Measurements from ENCODE around the gene ZKSCAN1.
A peak's percentile ranks its signal among the peaks of the same experiment; 100 is the strongest.

Gene ZKSCAN1

DNA sequence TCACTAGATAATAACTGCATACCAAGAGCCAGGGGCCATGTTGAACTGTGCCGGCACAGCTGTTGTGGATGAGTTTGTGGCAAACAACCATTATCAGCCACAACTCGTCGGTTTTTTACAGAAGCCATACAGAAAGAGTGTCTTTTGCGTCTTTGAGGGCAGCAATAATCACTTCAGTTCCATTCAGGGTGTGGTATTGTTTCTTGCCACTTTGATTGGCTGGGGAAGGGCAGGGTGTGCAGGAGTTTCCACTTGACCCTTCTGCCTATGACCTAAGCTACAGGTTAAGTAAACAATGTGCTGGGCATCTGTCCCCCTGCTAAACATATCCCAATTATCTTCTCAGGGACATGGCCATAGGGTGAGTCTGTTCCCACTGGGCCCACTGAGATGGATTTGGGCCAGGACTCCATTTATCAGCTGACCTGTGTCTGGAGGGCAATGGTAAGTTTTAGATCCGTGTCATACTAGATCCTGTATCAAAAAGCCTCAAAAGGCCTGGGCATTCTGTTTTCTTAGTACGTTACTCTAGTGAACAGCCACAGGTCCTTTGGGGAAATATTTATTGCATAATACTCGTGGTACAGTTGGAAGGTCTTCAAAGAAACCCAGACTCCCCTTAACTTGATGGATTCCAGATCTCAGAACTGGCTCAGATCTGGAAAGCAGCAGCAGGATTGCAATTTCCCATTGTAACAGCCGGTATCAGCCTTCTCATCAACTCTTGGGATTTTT, 50.2 kb downstream of the ZKSCAN1 start:
- H3K4me3 ChIP-seq (replicated peaks in 1 of 2; ENCODE audit: low read depth in 2 of 2, low read length in 2 of 2): no peak overlapping the region
- peak; percentile 76 to 92 for DNase-seq (ENCODE audit: low read depth in 2 of 2)
- TF ChIP-seq, protein P1, sequence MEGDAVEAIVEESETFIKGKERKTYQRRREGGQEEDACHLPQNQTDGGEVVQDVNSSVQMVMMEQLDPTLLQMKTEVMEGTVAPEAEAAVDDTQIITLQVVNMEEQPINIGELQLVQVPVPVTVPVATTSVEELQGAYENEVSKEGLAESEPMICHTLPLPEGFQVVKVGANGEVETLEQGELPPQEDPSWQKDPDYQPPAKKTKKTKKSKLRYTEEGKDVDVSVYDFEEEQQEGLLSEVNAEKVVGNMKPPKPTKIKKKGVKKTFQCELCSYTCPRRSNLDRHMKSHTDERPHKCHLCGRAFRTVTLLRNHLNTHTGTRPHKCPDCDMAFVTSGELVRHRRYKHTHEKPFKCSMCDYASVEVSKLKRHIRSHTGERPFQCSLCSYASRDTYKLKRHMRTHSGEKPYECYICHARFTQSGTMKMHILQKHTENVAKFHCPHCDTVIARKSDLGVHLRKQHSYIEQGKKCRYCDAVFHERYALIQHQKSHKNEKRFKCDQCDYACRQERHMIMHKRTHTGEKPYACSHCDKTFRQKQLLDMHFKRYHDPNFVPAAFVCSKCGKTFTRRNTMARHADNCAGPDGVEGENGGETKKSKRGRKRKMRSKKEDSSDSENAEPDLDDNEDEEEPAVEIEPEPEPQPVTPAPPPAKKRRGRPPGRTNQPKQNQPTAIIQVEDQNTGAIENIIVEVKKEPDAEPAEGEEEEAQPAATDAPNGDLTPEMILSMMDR (IDR thresholded peaks at IDR 0.05; ENCODE audit: low read depth, low read length): no peak

DNA sequence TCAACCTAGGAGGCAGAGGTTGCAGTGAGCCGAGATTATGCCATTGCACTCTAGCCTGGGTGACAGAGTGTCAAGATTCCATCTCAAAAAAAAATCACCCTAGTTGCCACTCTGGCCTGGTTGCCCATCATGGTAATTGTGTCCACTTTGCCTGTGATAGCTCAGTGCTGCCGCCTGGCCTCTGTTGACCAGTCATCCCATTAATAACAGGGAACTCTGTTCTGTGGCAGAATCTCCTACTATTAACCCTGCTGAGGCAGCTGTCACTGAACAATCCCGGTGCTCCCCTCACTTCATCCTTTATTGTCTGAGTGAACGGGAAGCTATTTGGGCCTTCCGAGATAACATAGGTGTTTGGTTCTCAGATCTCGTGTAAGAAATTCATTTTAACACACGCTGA, 51.6 kb downstream of the ZKSCAN1 start:
- TF ChIP-seq, protein P1 (IDR thresholded peaks at IDR 0.05; ENCODE audit: low read depth, low read length): no peak
- no peak for DNase-seq (ENCODE audit: low read depth in 2 of 2)
- no peak overlapping the region for H3K4me3 ChIP-seq (replicated peaks in 1 of 2; ENCODE audit: low read depth in 2 of 2, low read length in 2 of 2)

DNA sequence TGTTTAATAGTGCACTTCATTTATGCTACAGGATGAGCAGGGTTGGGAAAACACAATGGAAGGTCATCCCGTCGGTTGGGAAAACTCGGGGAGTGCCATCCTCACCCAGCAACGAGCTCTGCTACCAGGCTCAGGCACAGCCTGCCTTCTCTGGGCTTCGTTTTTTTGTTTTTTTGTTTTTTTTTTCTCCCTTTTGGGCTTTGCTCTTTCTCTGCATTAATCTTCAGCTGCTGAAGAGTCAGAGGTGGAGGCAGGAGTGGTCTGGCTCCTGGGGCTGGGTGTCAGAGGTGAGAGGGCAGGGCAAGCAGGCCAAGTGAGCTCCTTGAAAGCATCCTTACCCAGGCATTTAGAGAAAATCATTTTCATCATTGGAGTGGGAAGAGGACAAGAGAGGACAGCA, 54.6 kb downstream of the ZKSCAN1 start:
- H3K4me3 ChIP-seq (replicated peaks in 1 of 2; ENCODE audit: low read depth in 2 of 2, low read length in 2 of 2): no peak overlapping the region
- TF ChIP-seq, protein P1 (IDR thresholded peaks at IDR 0.05; ENCODE audit: low read depth, low read length): no peak
- DNase-seq (ENCODE audit: low read depth in 2 of 2): no peak

DNA sequence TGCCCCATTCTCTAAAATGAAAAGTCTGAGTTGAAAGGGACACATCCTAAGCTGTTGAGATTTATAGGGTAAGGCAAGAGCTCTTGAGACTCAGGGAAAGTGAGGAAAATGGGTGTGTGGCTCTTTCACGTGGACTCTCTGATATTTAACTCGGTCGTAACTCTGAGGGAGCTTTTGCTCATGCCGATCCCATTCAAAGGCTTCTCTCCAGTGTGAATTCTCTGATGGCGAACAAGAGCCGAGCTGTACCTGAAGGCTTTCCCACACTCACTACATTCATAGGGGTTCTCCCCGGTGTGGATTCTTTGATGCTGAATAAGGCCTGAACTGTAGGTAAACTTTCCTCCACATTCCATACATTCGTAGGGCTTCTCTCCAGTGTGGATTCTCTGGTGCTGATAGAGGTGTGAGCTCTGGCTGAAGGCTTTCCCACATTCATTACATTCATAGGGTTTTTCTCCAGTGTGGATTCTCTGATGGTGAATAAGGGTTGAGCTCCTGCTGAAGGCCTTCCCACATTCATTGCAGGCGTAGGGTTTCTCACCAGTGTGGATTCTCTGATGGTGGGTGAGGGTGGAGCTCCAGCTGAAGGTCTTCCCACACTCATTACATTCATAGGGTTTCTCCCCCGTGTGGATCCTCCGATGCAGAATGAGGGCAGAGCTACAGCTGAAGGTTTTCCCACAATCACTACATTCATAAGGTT, 55.8 kb downstream of the ZKSCAN1 start:
- no peak for DNase-seq (ENCODE audit: low read depth in 2 of 2)
- TF ChIP-seq, protein P1 (IDR thresholded peaks at IDR 0.05; ENCODE audit: low read depth, low read length): no peak
- no peak overlapping the region for H3K4me3 ChIP-seq (replicated peaks in 1 of 2; ENCODE audit: low read depth in 2 of 2, low read length in 2 of 2)

DNA sequence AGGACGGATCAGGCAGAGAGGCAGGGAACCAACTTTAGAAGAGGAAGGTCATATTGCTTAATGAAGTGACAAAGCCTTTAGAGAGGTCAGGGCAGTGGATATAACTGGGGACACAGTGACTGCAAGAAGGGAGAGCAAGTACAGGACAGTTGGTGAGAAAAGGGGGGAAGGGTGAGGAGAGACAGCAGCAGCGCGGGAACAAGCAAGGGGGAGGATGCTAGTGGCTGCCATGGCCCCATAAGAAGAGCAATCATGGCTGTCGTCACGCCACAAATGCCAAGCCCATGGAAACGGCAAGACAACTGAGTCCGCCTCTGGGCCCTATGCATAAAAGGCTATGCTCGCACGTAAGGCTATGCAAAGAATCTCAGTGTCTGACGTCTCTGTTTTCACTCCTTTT, 57.1 kb downstream of the ZKSCAN1 start:
- no peak for DNase-seq (ENCODE audit: low read depth in 2 of 2)
- H3K4me3 ChIP-seq (replicated peaks in 1 of 2; ENCODE audit: low read depth in 2 of 2, low read length in 2 of 2): no peak overlapping the region

DNA sequence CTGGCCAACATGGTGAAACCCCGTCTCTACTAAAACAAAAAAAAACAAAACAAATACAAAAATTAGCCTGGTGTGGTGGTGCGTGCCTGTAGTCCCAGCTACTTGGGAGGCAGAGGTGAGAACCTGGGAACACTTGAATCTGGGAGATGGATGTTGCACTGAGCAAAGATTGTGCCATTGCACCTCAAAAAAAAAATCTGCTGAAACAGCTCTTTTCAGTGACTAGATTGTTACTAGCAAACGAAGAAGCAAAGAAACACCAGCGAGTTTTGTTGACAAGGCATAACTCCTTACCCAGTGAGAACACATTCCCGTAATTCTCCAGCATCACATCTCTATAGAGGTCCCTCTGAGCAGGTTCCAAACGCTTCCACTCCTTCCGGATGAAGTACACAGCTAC, 59.4 kb downstream of the ZKSCAN1 start:
- TF ChIP-seq, protein P1 (IDR thresholded peaks at IDR 0.05; ENCODE audit: low read depth, low read length): no peak

More for the DNA sequence above, 57.1 kb downstream of the ZKSCAN1 start:
- TF ChIP-seq, protein P1 (IDR thresholded peaks at IDR 0.05; ENCODE audit: low read depth, low read length): no peak

More for the DNA sequence above, 59.4 kb downstream of the ZKSCAN1 start:
- H3K4me3 ChIP-seq (replicated peaks in 1 of 2; ENCODE audit: low read depth in 2 of 2, low read length in 2 of 2): no peak overlapping the region
- no peak for DNase-seq (ENCODE audit: low read depth in 2 of 2)
